HL-60 (cell line): ENCODE data around the gene CAMK2D.

Experiments
- POLR2AphosphoS5 ChIP-seq: IDR thresholded peaks from 2 replicates; pipeline ENCODE4 v1.6.1; 2012; ENCODE audit warnings: low read depth
- TF ChIP-seq, protein P1 (sequence below): IDR thresholded peaks from one replicate; pipeline ENCODE4 v1.5.1; 2011; ENCODE audit warnings: low read length, control low read depth, inconsistent platforms; ENCODE audit not compliant: insufficient read depth

DNA sequence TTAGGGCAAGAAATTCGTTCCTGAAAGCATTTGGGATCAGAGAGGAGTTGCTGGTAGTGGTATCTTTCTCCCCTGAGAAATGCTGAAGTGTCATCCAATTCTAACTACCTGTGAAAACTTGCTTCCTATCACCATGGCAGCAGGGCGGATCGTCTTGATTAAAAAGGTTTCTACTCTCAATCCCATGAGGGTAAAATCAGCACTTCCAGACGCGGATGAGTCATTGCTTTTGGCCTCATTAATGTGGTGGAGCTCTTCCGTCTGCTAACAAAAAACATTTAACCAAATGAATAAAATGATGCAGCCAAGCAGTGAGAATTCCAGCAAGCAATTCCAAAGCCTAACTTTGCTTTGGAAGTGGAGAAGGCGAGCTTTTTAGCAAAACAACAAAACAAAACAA, 325.6 kb downstream of the CAMK2D start:
- TF ChIP-seq, protein P1, sequence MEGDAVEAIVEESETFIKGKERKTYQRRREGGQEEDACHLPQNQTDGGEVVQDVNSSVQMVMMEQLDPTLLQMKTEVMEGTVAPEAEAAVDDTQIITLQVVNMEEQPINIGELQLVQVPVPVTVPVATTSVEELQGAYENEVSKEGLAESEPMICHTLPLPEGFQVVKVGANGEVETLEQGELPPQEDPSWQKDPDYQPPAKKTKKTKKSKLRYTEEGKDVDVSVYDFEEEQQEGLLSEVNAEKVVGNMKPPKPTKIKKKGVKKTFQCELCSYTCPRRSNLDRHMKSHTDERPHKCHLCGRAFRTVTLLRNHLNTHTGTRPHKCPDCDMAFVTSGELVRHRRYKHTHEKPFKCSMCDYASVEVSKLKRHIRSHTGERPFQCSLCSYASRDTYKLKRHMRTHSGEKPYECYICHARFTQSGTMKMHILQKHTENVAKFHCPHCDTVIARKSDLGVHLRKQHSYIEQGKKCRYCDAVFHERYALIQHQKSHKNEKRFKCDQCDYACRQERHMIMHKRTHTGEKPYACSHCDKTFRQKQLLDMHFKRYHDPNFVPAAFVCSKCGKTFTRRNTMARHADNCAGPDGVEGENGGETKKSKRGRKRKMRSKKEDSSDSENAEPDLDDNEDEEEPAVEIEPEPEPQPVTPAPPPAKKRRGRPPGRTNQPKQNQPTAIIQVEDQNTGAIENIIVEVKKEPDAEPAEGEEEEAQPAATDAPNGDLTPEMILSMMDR: no peak
- TF ChIP-seq POLR2AphosphoS5: no peak
